ENCODE results near the gene PURA. TPM values are rescaled to one million over a fixed set of nuclear protein-coding genes. Genes with fewer than 3 reads are reported as not detected.

The PURA gene
- total RNA-seq, 1 donor = 29.7 TPM

DNA sequence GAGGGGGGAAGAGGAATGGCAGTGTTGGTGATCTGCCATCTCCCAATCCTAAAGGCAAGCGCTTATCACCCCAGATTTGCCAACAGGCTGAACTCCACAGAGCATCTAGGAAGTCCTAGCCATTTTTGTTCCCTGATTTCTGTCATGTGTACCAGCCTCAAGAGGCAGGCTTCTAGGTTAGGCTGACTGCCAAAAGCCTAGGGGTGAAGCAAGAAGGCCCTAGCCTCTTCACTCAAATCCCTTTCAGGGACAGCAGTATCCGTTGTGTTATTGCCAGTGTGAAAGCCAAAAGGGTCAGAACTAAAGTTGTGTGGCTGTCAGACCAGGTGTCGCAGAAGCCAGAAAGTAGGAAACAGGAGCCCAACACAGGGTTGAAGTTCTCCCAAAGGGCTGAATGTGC is 26.5 kb downstream of the PURA start:
- H3K36me3 ChIP-seq (ENCODE audit: insufficient read depth, low read length) = no peaks in the 10 kb centered on the region
- peaks cover 73% of the 10 kb centered on the region for H3K79me2 ChIP-seq (ENCODE audit: insufficient read depth, low read length)
- no peak overlapping the region for H3K27ac ChIP-seq (ENCODE audit: low read depth, low read length)
- TF ChIP-seq, protein P1, sequence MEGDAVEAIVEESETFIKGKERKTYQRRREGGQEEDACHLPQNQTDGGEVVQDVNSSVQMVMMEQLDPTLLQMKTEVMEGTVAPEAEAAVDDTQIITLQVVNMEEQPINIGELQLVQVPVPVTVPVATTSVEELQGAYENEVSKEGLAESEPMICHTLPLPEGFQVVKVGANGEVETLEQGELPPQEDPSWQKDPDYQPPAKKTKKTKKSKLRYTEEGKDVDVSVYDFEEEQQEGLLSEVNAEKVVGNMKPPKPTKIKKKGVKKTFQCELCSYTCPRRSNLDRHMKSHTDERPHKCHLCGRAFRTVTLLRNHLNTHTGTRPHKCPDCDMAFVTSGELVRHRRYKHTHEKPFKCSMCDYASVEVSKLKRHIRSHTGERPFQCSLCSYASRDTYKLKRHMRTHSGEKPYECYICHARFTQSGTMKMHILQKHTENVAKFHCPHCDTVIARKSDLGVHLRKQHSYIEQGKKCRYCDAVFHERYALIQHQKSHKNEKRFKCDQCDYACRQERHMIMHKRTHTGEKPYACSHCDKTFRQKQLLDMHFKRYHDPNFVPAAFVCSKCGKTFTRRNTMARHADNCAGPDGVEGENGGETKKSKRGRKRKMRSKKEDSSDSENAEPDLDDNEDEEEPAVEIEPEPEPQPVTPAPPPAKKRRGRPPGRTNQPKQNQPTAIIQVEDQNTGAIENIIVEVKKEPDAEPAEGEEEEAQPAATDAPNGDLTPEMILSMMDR (IDR thresholded peaks at IDR 0.05; ENCODE audit: extremely low read depth, low read depth, low read length) = no peak
- no peak overlapping the region for H3K4me2 ChIP-seq (ENCODE audit: insufficient read depth, low read length)
- H4K20me1 ChIP-seq (ENCODE audit: insufficient read depth, low read length) = peaks cover 85% of the 10 kb centered on the region
- no peak overlapping the region for H3K4me3 ChIP-seq (ENCODE audit: insufficient read depth, low read length)
- H3K27me3 ChIP-seq (ENCODE audit: insufficient read depth, low read length) = no peaks in the 10 kb centered on the region
- H3K9me3 ChIP-seq (ENCODE audit: low read depth, low read length) = no peaks in the 10 kb centered on the region
- H2AFZ ChIP-seq (ENCODE audit: low read length) = no peak overlapping the region
- H3K4me1 ChIP-seq (ENCODE audit: insufficient read depth, low read length) = peaks cover 10% of the 10 kb centered on the region
- no peak for DNase-seq (ENCODE audit: insufficient read length, low spot score, missing footprints)

DNA sequence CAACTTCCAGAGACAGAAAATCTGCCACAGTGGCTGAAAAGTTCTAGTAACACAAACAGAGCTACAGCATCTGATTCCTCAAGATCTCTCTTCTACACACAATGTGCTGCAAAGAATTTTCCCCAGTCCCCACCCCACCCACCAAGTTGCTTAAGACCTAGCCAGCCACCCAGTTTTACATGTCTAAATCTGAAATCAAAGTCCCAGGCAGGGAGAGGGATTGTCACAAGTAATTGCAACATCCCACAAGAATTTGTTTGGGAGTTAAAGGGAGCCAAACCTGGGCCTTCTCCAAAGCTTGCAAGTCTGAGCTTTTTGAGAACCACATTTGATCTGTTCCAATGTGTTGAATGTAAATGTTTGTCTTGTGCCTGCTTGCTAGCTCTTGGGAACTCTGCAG is 27.3 kb downstream of the PURA start:
- H3K79me2 ChIP-seq (ENCODE audit: insufficient read depth, low read length) = peaks cover 72% of the 10 kb centered on the region

DNA sequence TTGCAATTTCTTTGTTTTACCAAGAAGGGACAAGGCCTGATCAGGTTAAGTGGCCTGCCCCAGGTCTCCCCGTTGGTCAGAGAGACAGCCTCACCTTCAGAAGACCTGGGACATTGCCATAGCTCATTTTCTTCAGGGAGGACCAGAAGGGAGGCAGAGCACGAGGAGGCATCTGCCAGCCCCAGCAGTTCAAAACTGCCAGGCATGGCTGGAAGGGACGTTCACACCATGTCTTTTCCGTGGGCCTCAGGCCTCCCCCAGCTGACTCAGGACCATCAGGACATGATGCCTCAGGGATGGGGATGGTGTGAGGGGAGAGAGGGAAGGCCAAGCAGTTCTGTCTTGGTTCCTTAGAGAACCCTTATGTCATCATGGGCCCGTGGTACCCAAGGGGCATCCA is 28.3 kb downstream of the PURA start:
- TF ChIP-seq, protein P1 (IDR thresholded peaks at IDR 0.05; ENCODE audit: extremely low read depth, low read depth, low read length) = no peak

More for the DNA sequence above, 27.3 kb downstream of the PURA start:
- Histone ChIP-seq H4K20me1 (ENCODE audit: insufficient read depth, low read length) (peaks cover 93% of the 10 kb centered on the region), H3K27me3 (ENCODE audit: insufficient read depth, low read length) (no peaks in the 10 kb centered on the region), H2AFZ (ENCODE audit: low read length) (no peak overlapping the region), H3K4me3 (ENCODE audit: insufficient read depth, low read length) (no peak overlapping the region), H3K4me2 (ENCODE audit: insufficient read depth, low read length) (no peak overlapping the region), H3K36me3 (ENCODE audit: insufficient read depth, low read length) (no peaks in the 10 kb centered on the region), H3K27ac (ENCODE audit: low read depth, low read length) (no peak overlapping the region), H3K4me1 (ENCODE audit: insufficient read depth, low read length) (peaks cover 14% of the 10 kb centered on the region), H3K9me3 (ENCODE audit: low read depth, low read length) (no peaks in the 10 kb centered on the region)
- TF ChIP-seq, protein P1 (IDR thresholded peaks at IDR 0.05; ENCODE audit: extremely low read depth, low read depth, low read length) = no peak
- DNase-seq (ENCODE audit: insufficient read length, low spot score, missing footprints) = no peak

DNA sequence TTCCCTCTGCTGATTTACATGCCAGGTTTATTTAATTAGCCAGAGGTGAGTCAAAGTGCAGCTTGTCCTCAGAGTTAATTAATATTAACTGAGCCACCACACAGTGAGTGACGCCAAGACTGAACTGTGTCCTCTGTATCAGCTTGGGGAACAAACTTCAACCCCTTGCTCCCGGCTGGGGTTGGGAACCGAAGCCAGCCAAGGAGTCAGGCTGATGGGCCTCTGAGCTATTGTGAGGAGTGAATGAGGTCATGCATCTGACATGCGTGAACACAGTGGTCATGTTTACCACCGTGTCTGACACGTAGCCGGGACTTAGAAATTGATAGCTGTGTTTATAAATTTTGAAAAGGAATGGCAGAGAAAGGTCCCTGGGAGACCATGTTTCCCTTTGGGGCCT is 28.9 kb downstream of the PURA start:
- TF ChIP-seq, protein P1 (IDR thresholded peaks at IDR 0.05; ENCODE audit: extremely low read depth, low read depth, low read length) = no peak
- Histone ChIP-seq H3K4me2 (ENCODE audit: insufficient read depth, low read length) (no peak overlapping the region), H3K36me3 (ENCODE audit: insufficient read depth, low read length) (no peaks in the 10 kb centered on the region), H3K27ac (ENCODE audit: low read depth, low read length) (no peak overlapping the region), H2AFZ (ENCODE audit: low read length) (no peak overlapping the region), H3K79me2 (ENCODE audit: insufficient read depth, low read length) (peaks cover 68% of the 10 kb centered on the region), H3K9me3 (ENCODE audit: low read depth, low read length) (no peaks in the 10 kb centered on the region), H3K27me3 (ENCODE audit: insufficient read depth, low read length) (no peaks in the 10 kb centered on the region), H3K4me3 (ENCODE audit: insufficient read depth, low read length) (no peak overlapping the region), H4K20me1 (ENCODE audit: insufficient read depth, low read length) (peaks cover 93% of the 10 kb centered on the region), H3K4me1 (ENCODE audit: insufficient read depth, low read length) (peaks cover 14% of the 10 kb centered on the region)
- DNase-seq (ENCODE audit: insufficient read length, low spot score, missing footprints) = no peak

More for the DNA sequence above, 28.3 kb downstream of the PURA start:
- no peak for DNase-seq (ENCODE audit: insufficient read length, low spot score, missing footprints)
- Histone ChIP-seq H3K79me2 (ENCODE audit: insufficient read depth, low read length) (peaks cover 66% of the 10 kb centered on the region), H3K27ac (ENCODE audit: low read depth, low read length) (no peak overlapping the region), H3K4me2 (ENCODE audit: insufficient read depth, low read length) (no peak overlapping the region), H2AFZ (ENCODE audit: low read length) (no peak overlapping the region), H3K27me3 (ENCODE audit: insufficient read depth, low read length) (no peaks in the 10 kb centered on the region), H3K9me3 (ENCODE audit: low read depth, low read length) (no peaks in the 10 kb centered on the region), H3K36me3 (ENCODE audit: insufficient read depth, low read length) (no peaks in the 10 kb centered on the region), H4K20me1 (ENCODE audit: insufficient read depth, low read length) (peaks cover 93% of the 10 kb centered on the region), H3K4me1 (ENCODE audit: insufficient read depth, low read length) (peaks cover 14% of the 10 kb centered on the region), H3K4me3 (ENCODE audit: insufficient read depth, low read length) (no peak overlapping the region)
